NCI-H2227 treated with DMSO at 0.1 percent for 48 hours (cell line): ENCODE measurements around the gene ZNF112.

Experiments used
- DNase-seq: peaks from one replicate; lab custom pipeline; 2025; lab: John Stamatoyannopoulos, UW

Gene ZNF112

DNA sequence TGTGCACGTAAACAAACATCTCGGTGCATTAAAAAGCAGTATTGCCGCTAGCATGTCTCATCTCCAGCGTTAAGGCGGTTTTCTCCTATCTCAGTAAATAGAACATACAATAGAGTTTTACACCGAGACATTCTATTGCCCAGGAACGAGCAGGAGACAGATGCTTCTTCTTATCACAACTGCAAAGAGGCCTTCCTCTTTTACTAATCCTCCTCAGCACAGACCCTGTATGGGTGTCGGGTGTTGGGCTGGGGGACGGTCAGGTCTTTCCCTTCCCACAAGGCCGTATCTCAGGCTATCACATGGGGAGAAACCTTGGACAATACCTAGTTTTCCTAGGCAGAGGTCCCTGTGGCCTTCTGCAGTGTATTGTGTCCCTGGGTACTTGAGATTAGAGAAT, 75.6 kb downstream of the ZNF112 start:
- no peak for DNase-seq

DNA sequence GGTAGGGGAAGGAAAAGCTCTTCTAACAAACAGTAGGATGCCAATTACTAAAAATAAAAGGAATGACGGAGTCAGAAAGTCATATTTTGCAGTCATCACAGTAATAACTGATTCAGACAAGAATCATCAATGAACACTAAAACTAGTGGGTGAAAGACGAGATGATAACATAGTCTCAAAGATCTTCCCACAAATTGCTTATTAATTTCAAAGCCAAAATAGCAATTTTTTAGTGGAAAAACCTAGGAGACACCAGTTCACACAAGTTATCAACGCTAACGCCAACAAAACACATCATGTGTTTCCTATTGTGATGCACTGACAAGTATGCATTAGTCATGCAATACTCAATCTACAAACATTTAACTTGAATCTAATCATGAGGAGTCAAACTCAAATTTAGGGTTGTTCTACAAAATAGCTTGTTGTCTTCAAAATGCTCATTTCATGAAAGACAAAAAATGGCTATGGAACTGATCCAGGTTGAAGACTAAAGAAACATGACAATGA, 78.2 kb downstream of the ZNF112 start:
- no peak for DNase-seq

DNA sequence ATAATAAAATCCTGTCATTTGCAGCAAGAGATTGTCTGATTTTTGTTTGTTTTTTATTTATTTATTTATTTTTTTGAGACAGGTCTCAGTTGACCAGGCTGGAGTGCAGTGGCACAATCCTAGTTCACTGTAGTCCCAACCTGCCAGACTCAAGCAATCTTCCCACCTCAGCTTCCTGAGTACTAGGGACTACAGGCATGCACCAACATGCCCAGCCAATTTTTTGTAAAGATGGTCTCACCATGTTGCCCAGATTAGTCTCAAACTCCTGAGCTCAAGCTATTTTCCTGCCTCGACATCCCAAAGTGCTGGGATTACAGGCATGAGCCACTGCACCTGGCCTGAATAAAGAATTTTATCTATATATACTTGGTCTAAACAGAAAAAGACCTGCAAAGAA, 79.1 kb downstream of the ZNF112 start:
- DNase-seq, result no peak
